Suprapubic skin (tissue), 4 donors: ENCODE results near the gene CCDC159.

Experiments
- CTCF ChIP-seq, 2 donors: fragments of 200-600 bp in 1 of 2; fragments of 450-650 bp in 1 of 2; sonication (generic) in 1 of 2; IDR thresholded peaks; one replicate each; pipeline ENCODE4 v1.5.1; 2016 to 2019; ENCODE audit warnings: antibody characterized with exemption in 2 of 2, mild to moderate bottlenecking in 1 of 2, moderate library complexity in 1 of 2
- EP300 ChIP-seq: sonication (generic); formaldehyde crosslinking; IDR thresholded peaks from one replicate; pipeline ENCODE4 v1.6.1; 2017; ENCODE audit warnings: antibody characterized with exemption
- POLR2A ChIP-seq, 2 donors: fragments of 450-650 bp; IDR thresholded peaks; one replicate each; pipeline ENCODE4 v1.6.1; 2017; ENCODE audit warnings: antibody characterized with exemption in 2 of 2, mild to moderate bottlenecking in 2 of 2, moderate library complexity in 2 of 2
- POLR2AphosphoS5 ChIP-seq, 3 donors: sonication (generic); formaldehyde crosslinking; IDR thresholded peaks; one replicate each; pipeline ENCODE4 v1.6.1; 2017; ENCODE audit warnings: antibody characterized with exemption in 3 of 3

- no peak for TF ChIP-seq CTCF (IDR thresholded peaks at IDR 0.05)
- no peak for TF ChIP-seq POLR2A (IDR thresholded peaks at IDR 0.05)
- TF ChIP-seq POLR2AphosphoS5 (IDR thresholded peaks at IDR 0.05): no peak
- no peak for TF ChIP-seq EP300
Measured at GRCh38 chr19:11373885-11374432, 27.6 kb downstream of the CCDC159 start.
